Caco-2 (cell line): ENCODE results near the gene POLR1A. TPM values are rescaled to one million over a fixed set of nuclear protein-coding genes. Genes with fewer than 3 reads are reported as not detected.

Experiments
- BruUV-seq: library from RNA; stranded (reverse); fragments of 400-500 nt; replicated peaks from 2 replicates; lab custom pipeline; 2021; lab: Mats Ljungman, UMichigan
- CTCF ChIA-PET: fragments of 300-600 bp; sonication (Branson Sonifier 250); formaldehyde crosslinking; loops from one replicate; lab custom pipeline; 2022; ENCODE audit warnings: antibody characterized with exemption; lab: Charles Lee
- POLR2A ChIA-PET: fragments of 300-600 bp; sonication (Branson Sonifier 250); formaldehyde crosslinking; loops from one replicate; lab custom pipeline; 2022; ENCODE audit warnings: antibody characterized with exemption; lab: Charles Lee
- DNase-seq, 2 experiments: peaks; one replicate each; pipeline versions ENCODE4 v3.0.0 to v3.0.0-alpha.2; 2020 to 2022
- H3K27me3 ChIP-seq: replicated peaks from 2 replicates; pipeline ENCODE4 v1.6.0; 2011; ENCODE audit warnings: low read length; ENCODE audit not compliant: control insufficient read depth, insufficient read depth
- H3K36me3 ChIP-seq: 2 replicates; pipeline ENCODE4 v1.5.1; 2011; ENCODE audit warnings: low read length; ENCODE audit not compliant: control insufficient read depth, insufficient read depth
- H3K4me1 ChIP-seq: fragments of 250-450 bp; sonication (Bioruptor Pico); 2 replicates; pipeline ENCODE4 v1.5.1; 2020; ENCODE audit warnings: mild to moderate bottlenecking
- H3K4me3 ChIP-seq: 2 replicates; pipeline ENCODE4 v1.5.1; 2011; ENCODE audit warnings: low read depth, mild to moderate bottlenecking, control low read depth, low read length
- H3K9me3 ChIP-seq: fragments of 250-450 bp; sonication (Bioruptor Pico); 2 replicates; pipeline ENCODE4 v1.5.1; 2020; ENCODE audit warnings: mild to moderate bottlenecking, moderate library complexity
- H3K27ac Mint-ChIP-seq: one replicate; pipeline ENCODE4 v1.8.0; 2022; ENCODE audit warnings: mixed read lengths; ENCODE audit not compliant: unreplicated experiment
- H3K27me3 Mint-ChIP-seq: one replicate; pipeline ENCODE4 v1.8.0; 2022; ENCODE audit warnings: mixed read lengths; ENCODE audit not compliant: insufficient read depth, unreplicated experiment
- H3K36me3 Mint-ChIP-seq: one replicate; pipeline ENCODE4 v1.8.0; 2022; ENCODE audit warnings: mild to moderate bottlenecking, mixed read lengths; ENCODE audit not compliant: insufficient read depth, unreplicated experiment
- H3K4me1 Mint-ChIP-seq: one replicate; pipeline ENCODE4 v1.8.0; 2022; ENCODE audit warnings: low read depth, mixed read lengths; ENCODE audit not compliant: unreplicated experiment
- H3K4me3 Mint-ChIP-seq: one replicate; pipeline ENCODE4 v1.8.0; 2022; ENCODE audit warnings: mild to moderate bottlenecking, moderate library complexity, mixed read lengths; ENCODE audit not compliant: unreplicated experiment
- H3K9me3 Mint-ChIP-seq: one replicate; pipeline ENCODE4 v1.8.0; 2022; ENCODE audit warnings: mixed read lengths; ENCODE audit not compliant: unreplicated experiment
- intact Hi-C: fragments of 100-400 bp; cut with micrococcal nuclease; formaldehyde crosslinking; loops from one replicate; pipeline ENCODE4 v1.10.0; 2022; ENCODE audit not compliant: unreplicated experiment
- total RNA-seq: library from RNA; stranded (reverse); gene quantifications from 2 replicates; pipeline ENCODE4 v1.2.3, GENCODE V29; 2022
- TF ChIP-seq, protein P1 (sequence below), 2 experiments: fragments of 200-600 bp in 1 of 2; IDR thresholded peaks; 1 replicate in 1 of 2; 2 replicates in 1 of 2; pipeline versions ENCODE4 v1.5.1 to v1.8.0; 2011 to 2022; ENCODE audit warnings: antibody characterized with exemption in 1 of 2, control low read depth in 1 of 2, inconsistent platforms in 1 of 2, low read depth in 1 of 2, low read length in 1 of 2, mild to moderate bottlenecking in 1 of 2, moderate library complexity in 1 of 2; ENCODE audit not compliant: insufficient read depth in 1 of 2, severe bottlenecking in 1 of 2, unreplicated experiment in 1 of 2

POLR1A gene
- total RNA-seq, 1 experiment from 2014 or later, result 73.8 TPM

DNA sequence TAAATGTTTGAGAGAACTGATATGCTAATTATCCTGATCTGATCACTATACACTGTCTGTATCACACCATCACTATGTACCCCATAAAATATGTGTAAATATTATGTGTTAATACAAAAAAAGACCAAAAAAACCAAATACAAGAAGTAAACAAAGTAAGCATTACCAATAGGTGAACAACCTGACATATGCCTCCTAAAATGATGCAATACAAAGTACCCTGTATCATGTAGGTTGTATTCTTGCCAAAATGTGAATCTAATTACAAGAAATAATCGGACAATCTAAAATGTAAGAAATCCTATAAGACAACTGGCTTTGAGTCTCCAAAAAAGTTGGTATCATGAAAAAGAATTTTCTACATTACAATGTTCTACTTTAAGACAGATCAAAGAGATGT lies 7.8 kb downstream of the POLR1A start:
- intact Hi-C loops, result no loop called here
- CTCF ChIA-PET, result no interaction called here
- no peaks in the 10 kb centered on the region for H3K27me3 Mint-ChIP-seq

DNA sequence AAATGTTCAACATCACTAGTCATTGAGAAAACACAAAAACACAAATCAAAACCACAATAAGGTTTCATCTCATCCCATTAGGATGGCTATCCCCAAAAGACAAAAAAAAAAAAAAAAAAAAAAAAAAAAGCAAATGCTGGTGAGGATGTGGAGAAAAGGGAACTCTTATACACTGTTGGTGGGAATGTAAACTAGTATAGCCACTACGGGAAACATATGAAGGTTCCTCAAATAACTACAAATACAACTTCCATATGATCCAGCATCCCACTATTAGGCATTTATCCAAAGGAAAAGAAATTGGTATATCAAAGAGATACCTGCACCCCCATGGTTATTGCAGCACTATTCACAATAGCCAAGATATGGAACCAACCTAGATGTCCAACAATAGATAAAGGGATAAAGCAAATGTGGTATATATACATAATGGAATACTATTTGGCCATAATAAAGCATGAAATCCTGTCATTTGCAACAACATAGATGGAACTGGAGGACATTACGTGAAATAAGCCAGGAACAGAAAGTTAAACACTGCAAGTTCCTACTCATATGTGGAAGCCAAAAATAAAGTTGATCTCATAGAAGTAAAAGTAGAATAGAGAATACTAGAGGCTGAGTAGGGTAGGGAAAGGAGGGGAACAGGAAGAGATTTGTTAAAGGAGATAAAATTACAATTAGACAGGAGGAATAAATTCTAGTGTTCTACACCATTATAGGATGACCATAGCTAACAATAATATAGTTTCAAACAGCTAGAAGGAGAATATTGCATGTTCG lies 8.4 kb downstream of the POLR1A start:
- BruUV-seq, result no TSS peak
- Histone ChIP-seq H3K4me1 (no peaks in the 10 kb centered on the region), H3K36me3 (no peaks in the 10 kb centered on the region; the same call in 1 of the 2 replicates), H3K4me3 (no peak overlapping the region), H3K9me3 (no peaks in the 10 kb centered on the region), H3K27me3 (no peaks in the 10 kb centered on the region)
- TF ChIP-seq, protein P1, sequence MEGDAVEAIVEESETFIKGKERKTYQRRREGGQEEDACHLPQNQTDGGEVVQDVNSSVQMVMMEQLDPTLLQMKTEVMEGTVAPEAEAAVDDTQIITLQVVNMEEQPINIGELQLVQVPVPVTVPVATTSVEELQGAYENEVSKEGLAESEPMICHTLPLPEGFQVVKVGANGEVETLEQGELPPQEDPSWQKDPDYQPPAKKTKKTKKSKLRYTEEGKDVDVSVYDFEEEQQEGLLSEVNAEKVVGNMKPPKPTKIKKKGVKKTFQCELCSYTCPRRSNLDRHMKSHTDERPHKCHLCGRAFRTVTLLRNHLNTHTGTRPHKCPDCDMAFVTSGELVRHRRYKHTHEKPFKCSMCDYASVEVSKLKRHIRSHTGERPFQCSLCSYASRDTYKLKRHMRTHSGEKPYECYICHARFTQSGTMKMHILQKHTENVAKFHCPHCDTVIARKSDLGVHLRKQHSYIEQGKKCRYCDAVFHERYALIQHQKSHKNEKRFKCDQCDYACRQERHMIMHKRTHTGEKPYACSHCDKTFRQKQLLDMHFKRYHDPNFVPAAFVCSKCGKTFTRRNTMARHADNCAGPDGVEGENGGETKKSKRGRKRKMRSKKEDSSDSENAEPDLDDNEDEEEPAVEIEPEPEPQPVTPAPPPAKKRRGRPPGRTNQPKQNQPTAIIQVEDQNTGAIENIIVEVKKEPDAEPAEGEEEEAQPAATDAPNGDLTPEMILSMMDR (IDR thresholded peaks at IDR 0.05; ENCODE audit: insufficient read depth in 1 of 2, low read depth in 1 of 2, low read length in 1 of 2, severe bottlenecking in 1 of 2, unreplicated experiment in 1 of 2), result no peak
- ChIA-PET POLR2A (no interaction called here), CTCF (no interaction called here)
- intact Hi-C loops, result no loop called here
- H3K36me3 Mint-ChIP-seq, result peaks cover 73% of the 10 kb centered on the region
- H3K4me3 Mint-ChIP-seq, result no peak overlapping the region
- peaks cover 1% of the 10 kb centered on the region for H3K4me1 Mint-ChIP-seq
- no peaks in the 10 kb centered on the region for H3K9me3 Mint-ChIP-seq
- H3K27ac Mint-ChIP-seq, result no peak overlapping the region
- no peak for DNase-seq
- no peaks in the 10 kb centered on the region for H3K27me3 Mint-ChIP-seq

More for the DNA sequence above, 7.8 kb downstream of the POLR1A start:
- Mint-ChIP-seq H3K4me1 (peaks cover 7% of the 10 kb centered on the region), H3K9me3 (no peaks in the 10 kb centered on the region), H3K36me3 (peaks cover 76% of the 10 kb centered on the region), H3K4me3 (no peak overlapping the region), H3K27ac (no peak overlapping the region)
- no TSS peak for BruUV-seq
- no peaks in the 10 kb centered on the region for H3K27me3 ChIP-seq
- no peaks in the 10 kb centered on the region; the same call in 1 of the 2 replicates for H3K36me3 ChIP-seq
- no peak for DNase-seq
- TF ChIP-seq, protein P1 (IDR thresholded peaks at IDR 0.05; ENCODE audit: insufficient read depth in 1 of 2, low read depth in 1 of 2, low read length in 1 of 2, severe bottlenecking in 1 of 2, unreplicated experiment in 1 of 2), result no peak
- no peaks in the 10 kb centered on the region for H3K9me3 ChIP-seq
- no peak overlapping the region for H3K4me3 ChIP-seq
- POLR2A ChIA-PET, result interaction anchor here (0.6 kb wide), 1 partner anchor 18 kb away, joined by 3 read pairs; no protein-coding TSS in a partner anchor
- no peaks in the 10 kb centered on the region for H3K4me1 ChIP-seq

DNA sequence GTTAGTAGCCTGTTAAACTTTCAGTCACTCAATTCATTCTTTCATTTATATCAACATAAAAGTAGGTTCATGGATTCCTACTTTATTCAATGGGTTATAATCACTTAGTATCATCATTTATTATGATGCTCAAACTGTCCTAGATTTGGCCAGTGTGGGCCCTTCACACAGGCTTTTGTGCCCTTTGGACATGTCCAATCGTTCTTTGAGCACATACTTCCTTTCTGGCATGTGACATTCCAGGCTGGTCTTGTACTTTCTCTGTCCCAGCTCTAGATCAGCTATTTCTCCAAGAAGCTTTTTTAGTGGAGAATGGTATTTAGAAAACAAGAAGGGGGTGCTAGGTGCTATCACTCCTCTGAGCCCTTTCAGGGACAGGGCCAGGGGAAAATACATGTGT lies 11.5 kb downstream of the POLR1A start:
- no peak overlapping the region for H3K27ac Mint-ChIP-seq

More for the DNA sequence above, 11.5 kb downstream of the POLR1A start:
- BruUV-seq, result no TSS peak
- ChIA-PET POLR2A (no interaction called here), CTCF (no interaction called here)
- H3K4me3 ChIP-seq, result no peak overlapping the region
- no peak for DNase-seq
- H3K4me3 Mint-ChIP-seq, result no peak overlapping the region
- no peaks in the 10 kb centered on the region for H3K9me3 ChIP-seq
- H3K36me3 ChIP-seq, result no peaks in the 10 kb centered on the region; the same call in 1 of the 2 replicates
- no peaks in the 10 kb centered on the region for H3K27me3 Mint-ChIP-seq
- peaks cover 76% of the 10 kb centered on the region for H3K36me3 Mint-ChIP-seq
- no peaks in the 10 kb centered on the region for H3K4me1 Mint-ChIP-seq
- TF ChIP-seq, protein P1 (IDR thresholded peaks at IDR 0.05; ENCODE audit: insufficient read depth in 1 of 2, low read depth in 1 of 2, low read length in 1 of 2, severe bottlenecking in 1 of 2, unreplicated experiment in 1 of 2), result no peak
- intact Hi-C loops, result no loop called here
- no peaks in the 10 kb centered on the region for H3K4me1 ChIP-seq
- H3K27me3 ChIP-seq, result no peaks in the 10 kb centered on the region
- no peaks in the 10 kb centered on the region for H3K9me3 Mint-ChIP-seq
